ENCODE measurements around the gene THEMIS. TPM values are rescaled to one million over a fixed set of nuclear protein-coding genes. Genes with fewer than 3 reads are reported as not detected.
"Not testable (repeated sequence)": the region's sequence is repeated elsewhere in the genome, so short reads cannot be mapped to it uniquely, and the experiment has no call there.

The THEMIS gene
- total RNA-seq, 2 experiments from 2014 or later, result 142 to 144 TPM

DNA sequence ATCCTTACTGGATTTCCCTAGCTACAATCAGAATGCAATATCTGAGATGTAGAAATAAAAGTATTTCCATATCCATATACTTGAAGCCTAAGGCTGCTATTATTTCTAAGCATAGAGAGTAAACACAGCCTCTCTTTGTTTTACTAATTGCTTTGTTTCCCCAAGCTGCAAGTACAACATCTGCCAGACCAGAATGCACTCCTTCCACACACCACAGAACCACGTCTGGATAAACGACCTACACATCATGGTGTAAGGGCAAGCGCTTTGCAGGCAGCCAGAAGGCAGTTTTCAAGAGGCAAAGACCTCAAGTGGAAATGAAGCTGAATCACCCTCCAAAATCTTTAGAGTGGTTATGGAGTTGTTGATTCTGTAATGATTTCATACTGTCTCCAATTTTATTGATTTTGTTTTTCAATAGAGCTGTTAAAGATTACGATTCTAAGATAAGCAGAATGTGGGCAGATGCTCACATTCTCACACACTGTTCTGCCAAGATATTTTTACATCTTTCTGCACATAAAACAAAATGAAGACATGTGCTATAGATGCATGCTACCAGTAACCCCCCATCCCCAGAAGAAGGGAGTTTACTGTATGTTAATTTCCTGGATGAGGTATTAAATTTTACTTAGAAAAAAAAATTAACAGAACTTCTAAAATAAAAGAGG lies 88.8 kb downstream of the THEMIS start:
- Mint-ChIP-seq H3K27me3 (ENCODE audit: low read depth) (no peaks in the 10 kb centered on the region), H3K9me3 (ENCODE audit: insufficient read depth) (no peaks in the 10 kb centered on the region), H3K27ac (no peak overlapping the region), H3K36me3 (ENCODE audit: low read depth) (peaks cover 84% of the 10 kb centered on the region), H3K4me3 (no peak overlapping the region), H3K4me1 (ENCODE audit: low read depth) (peaks cover 76% of the 10 kb centered on the region)
- CTCF ChIA-PET, result interaction anchor here (1.1 to 2.1 kb wide), 4 partner anchors 43 to 708 kb away, joined by 3 to 8 read pairs (median 3); partner anchors contain the start of gene PTPRK
- POLR2A ChIA-PET, result no interaction called here
- DNase-seq (no peak), ATAC-seq (no peak)

DNA sequence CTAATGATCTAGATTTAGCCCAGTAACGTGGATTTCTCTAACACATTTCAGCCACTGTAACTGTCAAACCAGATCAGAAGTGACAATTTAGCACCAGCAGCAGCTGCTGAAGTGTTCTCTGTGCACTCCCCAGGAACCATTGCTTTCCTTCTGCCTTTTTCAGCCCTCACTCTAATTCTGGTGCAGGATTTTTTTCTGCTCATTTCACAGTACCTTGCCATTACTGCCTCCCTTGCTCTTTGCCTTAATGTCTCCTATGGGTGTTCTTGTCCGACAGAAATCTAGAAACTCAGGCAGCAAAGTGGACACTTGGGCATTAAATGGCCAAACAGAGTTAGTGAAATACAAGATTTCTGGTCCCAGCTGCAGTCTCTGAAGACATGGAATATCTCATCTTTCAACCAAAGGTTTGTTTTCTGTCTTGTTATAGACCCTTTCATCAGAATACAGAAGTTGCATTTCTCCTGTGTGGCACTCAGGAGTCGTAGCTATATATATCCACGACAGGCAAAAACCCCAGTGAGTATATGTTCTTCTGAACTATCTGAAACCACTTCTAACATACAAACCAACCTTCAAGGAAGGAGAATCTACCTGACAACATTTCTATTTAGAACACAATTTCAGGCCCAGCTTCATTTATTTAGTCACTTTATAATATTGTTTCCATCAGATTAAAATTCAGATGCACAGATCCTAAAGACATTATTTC lies 92.9 kb downstream of the THEMIS start:
- no peak for DNase-seq
- no peak overlapping the region for H3K27ac Mint-ChIP-seq
- ATAC-seq, result no peak
- no peak overlapping the region for H3K4me3 Mint-ChIP-seq
- peaks cover 2% of the 10 kb centered on the region for H3K9me3 Mint-ChIP-seq (ENCODE audit: insufficient read depth)
- peaks cover 49% of the 10 kb centered on the region for H3K4me1 Mint-ChIP-seq (ENCODE audit: low read depth)
- H3K36me3 Mint-ChIP-seq (ENCODE audit: low read depth), result peaks cover 90% of the 10 kb centered on the region
- H3K27me3 Mint-ChIP-seq (ENCODE audit: low read depth), result no peaks in the 10 kb centered on the region
- ChIA-PET POLR2A (no interaction called here), CTCF (interaction anchor here (0.9 to 1.6 kb wide), 2 partner anchors 51 to 71 kb away, joined by 3 read pairs; no protein-coding TSS in a partner anchor)

DNA sequence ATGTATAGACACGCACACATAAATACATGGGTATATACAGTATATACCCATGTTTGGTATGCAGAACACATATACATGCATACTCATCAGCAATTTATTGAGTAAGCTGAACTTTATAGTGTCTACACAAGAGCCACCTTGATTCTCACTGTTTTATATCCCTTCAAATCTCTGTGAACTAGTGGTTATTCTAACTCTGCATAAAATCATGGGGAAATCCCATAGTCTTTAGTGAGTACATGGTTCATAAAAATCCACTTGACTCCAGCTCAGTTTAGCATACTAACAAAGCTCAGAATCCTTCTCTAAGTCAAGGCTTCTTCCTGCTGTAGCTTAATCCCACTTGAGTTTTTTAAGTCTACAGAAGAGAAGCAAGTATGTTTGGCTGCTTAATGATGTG lies 104.1 kb downstream of the THEMIS start:
- H3K9me3 Mint-ChIP-seq (ENCODE audit: insufficient read depth), result no peaks in the 10 kb centered on the region
- H3K27ac Mint-ChIP-seq, result no peak overlapping the region
- ChIA-PET CTCF (interaction anchor here (0.6 kb wide), 1 partner anchor 182 kb away, joined by 3 read pairs; no protein-coding TSS in a partner anchor), POLR2A (interaction anchor here (0.7 kb wide), 1 partner anchor 17 kb away, joined by 4 read pairs; no protein-coding TSS in a partner anchor)
- peaks cover 77% of the 10 kb centered on the region for H3K36me3 Mint-ChIP-seq (ENCODE audit: low read depth)
- H3K4me1 Mint-ChIP-seq (ENCODE audit: low read depth), result peaks cover 52% of the 10 kb centered on the region
- no peaks in the 10 kb centered on the region for H3K27me3 Mint-ChIP-seq (ENCODE audit: low read depth)
- ATAC-seq, result no peak
- DNase-seq, result no peak
- H3K4me3 Mint-ChIP-seq, result no peak overlapping the region

DNA sequence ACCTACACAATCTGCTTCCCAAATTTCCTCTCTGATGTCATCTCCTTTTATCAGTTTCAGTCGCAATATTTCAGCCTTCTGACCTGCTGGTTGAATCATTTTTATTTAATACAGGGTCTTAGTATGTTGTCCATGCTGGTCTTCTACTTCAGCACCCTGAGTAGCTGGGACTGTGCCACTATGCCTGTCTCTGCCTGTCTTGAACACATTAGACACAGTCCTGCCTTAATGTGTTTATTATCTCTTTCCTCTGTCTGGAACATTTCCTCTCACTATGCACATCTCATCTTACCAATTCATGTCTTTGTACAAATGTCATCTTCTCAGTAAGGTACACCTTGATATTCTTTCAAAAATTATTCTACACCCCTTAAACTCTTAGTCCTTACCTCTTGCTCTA lies 106.5 kb downstream of the THEMIS start:
- CTCF ChIA-PET, result no interaction called here
- ATAC-seq (no peak), DNase-seq (no peak)
- no peaks in the 10 kb centered on the region for H3K27me3 Mint-ChIP-seq (ENCODE audit: low read depth)
- peaks cover 62% of the 10 kb centered on the region for H3K4me1 Mint-ChIP-seq (ENCODE audit: low read depth)
- peak overlapping the region; percentile 7 for H3K27ac Mint-ChIP-seq
- no peak overlapping the region for H3K4me3 Mint-ChIP-seq
- POLR2A ChIA-PET, result no interaction called here
- H3K36me3 Mint-ChIP-seq (ENCODE audit: low read depth), result peaks cover 71% of the 10 kb centered on the region
- no peaks in the 10 kb centered on the region for H3K9me3 Mint-ChIP-seq (ENCODE audit: insufficient read depth)

DNA sequence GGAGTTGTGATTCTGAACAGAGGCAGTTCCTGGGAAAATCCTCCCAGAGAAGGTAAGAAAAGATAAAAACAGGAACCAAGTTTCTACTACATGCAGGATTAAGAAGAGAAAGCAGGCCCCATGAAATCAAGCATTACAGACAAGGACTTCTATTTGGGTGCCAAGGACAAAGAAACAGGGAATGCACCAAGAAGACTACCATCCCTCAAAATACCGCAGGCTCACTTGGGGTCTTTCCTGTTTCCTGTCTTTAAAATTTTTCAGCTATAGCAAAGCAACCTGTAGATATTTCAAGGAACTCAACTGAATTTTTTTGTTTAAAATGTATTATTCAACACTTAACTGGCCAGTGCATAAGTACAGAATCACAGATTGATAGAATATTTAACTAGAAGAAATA lies 107.5 kb downstream of the THEMIS start:
- no peak overlapping the region for H3K4me3 Mint-ChIP-seq
- H3K27ac Mint-ChIP-seq, result peak overlapping the region; percentile 51
- no peak for DNase-seq
- H3K4me1 Mint-ChIP-seq (ENCODE audit: low read depth), result peaks cover 62% of the 10 kb centered on the region
- H3K9me3 Mint-ChIP-seq (ENCODE audit: insufficient read depth), result no peaks in the 10 kb centered on the region
- ChIA-PET POLR2A (no interaction called here), CTCF (no interaction called here)
- peaks cover 74% of the 10 kb centered on the region for H3K36me3 Mint-ChIP-seq (ENCODE audit: low read depth)
- no peaks in the 10 kb centered on the region for H3K27me3 Mint-ChIP-seq (ENCODE audit: low read depth)
- ATAC-seq, result no peak

DNA sequence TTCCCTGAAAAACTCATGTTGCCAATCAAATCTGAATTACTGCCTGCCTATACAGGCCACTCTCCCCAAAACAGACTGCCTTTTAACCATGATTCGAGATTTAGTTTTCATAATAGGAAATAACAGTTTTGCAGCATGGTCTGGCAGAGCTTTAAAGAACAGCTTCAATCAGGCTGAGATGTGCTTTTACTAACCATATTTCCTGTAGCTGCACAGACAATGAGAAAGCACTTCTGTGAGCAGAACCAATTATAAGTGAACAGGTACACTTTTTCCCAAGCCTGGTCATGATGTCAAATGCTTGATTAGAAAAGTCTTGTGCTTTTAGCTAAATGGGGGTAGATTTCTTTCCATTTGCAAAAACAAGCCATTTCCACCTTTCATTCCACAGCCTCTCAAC lies 108.2 kb downstream of the THEMIS start:
- Mint-ChIP-seq H3K27me3 (ENCODE audit: low read depth) (no peaks in the 10 kb centered on the region), H3K27ac (peak overlapping the region; percentile 51), H3K36me3 (ENCODE audit: low read depth) (peaks cover 73% of the 10 kb centered on the region), H3K4me1 (ENCODE audit: low read depth) (peaks cover 59% of the 10 kb centered on the region), H3K4me3 (no peak overlapping the region), H3K9me3 (ENCODE audit: insufficient read depth) (no peaks in the 10 kb centered on the region)
- ATAC-seq (peak; percentile 42), DNase-seq (no peak)
- POLR2A ChIA-PET, result no interaction called here
- CTCF ChIA-PET, result no interaction called here

DNA sequence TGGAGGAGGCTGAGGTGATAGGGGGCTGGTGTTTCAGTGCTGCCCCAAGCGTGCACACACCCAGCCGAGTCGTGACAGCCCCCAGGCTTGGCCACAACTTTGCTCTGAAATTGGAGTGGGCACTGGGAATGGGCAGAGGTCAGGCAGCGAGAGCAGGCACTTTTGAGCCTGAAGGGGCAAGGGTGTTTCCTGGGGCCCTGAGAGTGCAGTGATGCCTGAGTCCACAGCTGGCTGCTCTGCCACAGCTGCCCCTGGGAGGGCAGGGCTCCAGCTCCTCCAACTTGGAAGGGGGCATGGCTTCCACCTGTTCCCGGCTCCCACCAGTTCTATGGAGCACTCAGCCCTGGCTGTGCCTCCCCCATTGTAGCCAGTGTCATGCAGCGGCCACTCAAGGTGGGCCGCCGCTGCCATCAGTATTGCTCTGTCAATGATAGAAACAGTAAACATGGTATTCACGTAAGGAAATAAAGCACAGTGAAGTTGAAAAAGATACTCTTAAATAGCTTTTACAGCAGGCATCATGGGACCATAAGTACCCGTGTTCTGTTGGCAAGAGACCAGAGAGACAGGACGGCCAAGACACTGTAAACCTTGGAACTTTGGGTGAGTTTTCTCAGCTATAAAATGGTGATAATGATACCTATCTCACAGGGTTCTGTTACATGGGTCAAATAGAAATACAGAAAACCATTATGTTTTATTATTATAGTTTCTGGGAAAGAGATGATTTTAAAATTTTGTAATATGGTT lies 108.9 kb downstream of the THEMIS start:
- Mint-ChIP-seq H3K9me3 (ENCODE audit: insufficient read depth) (no peaks in the 10 kb centered on the region), H3K36me3 (ENCODE audit: low read depth) (peaks cover 71% of the 10 kb centered on the region), H3K27me3 (ENCODE audit: low read depth) (no peaks in the 10 kb centered on the region), H3K4me3 (no peak overlapping the region), H3K4me1 (ENCODE audit: low read depth) (peaks cover 54% of the 10 kb centered on the region), H3K27ac (no peak overlapping the region)
- ChIA-PET CTCF (no interaction called here), POLR2A (no interaction called here)
- ATAC-seq (no peak), DNase-seq (no peak)

DNA sequence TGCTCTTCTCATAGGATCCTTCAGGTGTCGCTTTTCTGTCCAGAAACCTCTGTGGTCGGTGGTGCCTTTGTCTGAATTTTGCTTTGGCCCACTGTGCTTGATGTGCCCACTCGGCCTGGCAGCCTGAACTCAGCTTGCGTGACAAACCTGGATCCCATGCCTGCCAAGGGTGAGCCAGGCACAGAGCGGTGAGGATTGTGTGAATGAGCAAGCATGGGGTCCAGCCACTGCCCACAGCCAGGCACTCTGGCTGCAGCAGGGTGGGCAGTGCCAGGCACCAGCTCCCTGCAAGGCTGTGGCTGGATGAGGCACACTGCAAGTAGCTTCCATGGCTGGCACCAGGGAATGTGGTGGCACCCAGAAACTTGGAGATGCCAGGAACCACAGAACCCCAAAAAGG lies 110.3 kb downstream of the THEMIS start:
- POLR2A ChIA-PET, result no interaction called here
- Mint-ChIP-seq H3K9me3 (ENCODE audit: insufficient read depth) (no peaks in the 10 kb centered on the region), H3K36me3 (ENCODE audit: low read depth) (peaks cover 66% of the 10 kb centered on the region), H3K4me1 (ENCODE audit: low read depth) (peaks cover 49% of the 10 kb centered on the region), H3K27me3 (ENCODE audit: low read depth) (no peaks in the 10 kb centered on the region), H3K27ac (no peak overlapping the region), H3K4me3 (no peak overlapping the region)
- DNase-seq, result no peak
- no peak for ATAC-seq
- CTCF ChIA-PET, result interaction anchor here (0.6 kb wide), 1 partner anchor 128 kb away, joined by 3 read pairs; no protein-coding TSS in a partner anchor

DNA sequence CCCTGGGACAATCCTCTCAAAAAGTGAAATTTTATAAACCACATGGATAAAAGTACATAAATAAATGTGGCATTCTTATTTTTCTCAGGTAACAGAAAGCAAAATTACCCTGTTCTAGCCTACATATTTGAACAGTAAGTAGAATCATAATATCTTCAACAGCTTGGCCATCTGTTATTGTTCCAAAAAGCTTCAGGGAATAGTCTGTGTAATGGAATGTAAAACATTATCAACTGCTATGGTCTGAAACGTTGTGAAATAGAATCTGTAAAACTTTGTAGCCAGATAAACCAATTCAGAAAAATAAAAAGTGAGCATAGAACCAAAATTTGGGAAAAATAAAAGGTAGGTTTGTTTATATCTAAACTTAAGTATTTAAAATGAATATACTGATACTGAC lies 114.7 kb downstream of the THEMIS start:
- Mint-ChIP-seq H3K27ac (no peak overlapping the region), H3K4me1 (ENCODE audit: low read depth) (peaks cover 34% of the 10 kb centered on the region), H3K4me3 (no peak overlapping the region), H3K36me3 (ENCODE audit: low read depth) (peaks cover 77% of the 10 kb centered on the region), H3K27me3 (ENCODE audit: low read depth) (no peaks in the 10 kb centered on the region), H3K9me3 (ENCODE audit: insufficient read depth) (peaks cover 5% of the 10 kb centered on the region)
- CTCF ChIA-PET, result no interaction called here
- DNase-seq (no peak), ATAC-seq (no peak)
- POLR2A ChIA-PET, result no interaction called here

DNA sequence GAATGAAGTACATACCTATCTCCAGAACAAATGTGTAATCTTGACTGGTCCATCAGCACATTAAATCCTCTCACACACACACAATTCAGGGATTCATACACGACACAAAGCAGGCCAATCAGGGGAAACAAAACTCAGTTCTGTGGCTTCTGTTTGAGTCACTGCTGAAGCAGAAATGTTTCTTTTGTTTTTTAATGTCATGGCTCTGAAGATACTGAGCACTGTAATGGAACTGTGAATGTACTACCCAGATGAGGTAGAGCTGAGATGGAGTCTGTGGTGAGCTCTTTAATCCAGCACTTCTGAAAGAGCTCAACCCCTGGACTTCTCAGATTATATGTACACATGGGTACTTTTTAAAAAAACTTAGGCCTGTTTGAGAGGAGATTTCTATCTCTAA lies 116.4 kb downstream of the THEMIS start:
- H3K9me3 Mint-ChIP-seq (ENCODE audit: insufficient read depth), result peaks cover 5% of the 10 kb centered on the region
- no peaks in the 10 kb centered on the region for H3K27me3 Mint-ChIP-seq (ENCODE audit: low read depth)
- H3K4me1 Mint-ChIP-seq (ENCODE audit: low read depth), result peaks cover 29% of the 10 kb centered on the region
- DNase-seq (no peak), ATAC-seq (no peak)
- peaks cover 74% of the 10 kb centered on the region for H3K36me3 Mint-ChIP-seq (ENCODE audit: low read depth)
- H3K4me3 Mint-ChIP-seq, result no peak overlapping the region
- CTCF ChIA-PET, result no interaction called here
- H3K27ac Mint-ChIP-seq, result no peak overlapping the region
- POLR2A ChIA-PET, result no interaction called here

DNA sequence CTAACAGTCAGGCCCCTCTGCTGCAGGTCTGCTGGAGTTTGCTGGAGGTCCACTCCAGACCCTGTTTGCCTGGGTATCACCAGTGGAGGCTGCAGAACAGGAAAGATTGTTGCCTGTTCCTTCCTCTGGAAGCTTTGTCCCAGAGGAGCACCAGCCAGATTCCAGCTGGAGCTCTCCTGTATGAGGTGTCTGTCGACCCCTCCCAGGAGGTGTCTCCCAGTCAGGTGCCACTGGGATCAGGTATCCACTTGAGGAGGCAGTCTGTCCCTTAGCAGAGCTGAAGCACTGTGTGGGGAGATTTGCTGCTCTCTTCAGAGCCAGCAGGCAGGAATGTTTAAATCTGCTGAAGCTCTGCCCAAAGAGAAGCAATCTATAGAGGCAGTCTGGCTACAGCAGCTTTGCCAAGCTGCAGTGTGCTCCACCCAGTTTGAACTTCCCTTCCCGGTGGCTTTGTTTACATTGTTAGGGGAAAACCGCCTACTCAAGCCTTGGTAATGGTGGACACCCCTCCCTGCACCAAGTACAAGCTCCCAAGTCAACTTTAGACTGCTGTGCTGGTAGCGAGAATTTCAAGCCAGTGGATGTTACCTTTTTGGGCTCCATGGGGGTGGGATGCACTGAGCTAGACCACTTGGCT lies 119.1 kb downstream of the THEMIS start:
- H3K36me3 Mint-ChIP-seq (ENCODE audit: low read depth), result peaks cover 72% of the 10 kb centered on the region
- H3K27me3 Mint-ChIP-seq (ENCODE audit: low read depth); CTCF ChIA-PET; POLR2A ChIA-PET; ATAC-seq; H3K9me3 Mint-ChIP-seq (ENCODE audit: insufficient read depth); DNase-seq; H3K4me3 Mint-ChIP-seq; H3K27ac Mint-ChIP-seq: not testable (repeated sequence)
- H3K4me1 Mint-ChIP-seq (ENCODE audit: low read depth), result peaks cover 30% of the 10 kb centered on the region
